ENCODE measurements around the gene FNDC4. TPM values are rescaled to one million over a fixed set of nuclear protein-coding genes. Genes with fewer than 3 reads are reported as not detected.

FNDC4 gene
- total RNA-seq, 1 donor from 2014 or later = 2.0 TPM

GRCh38 chr2:27496357-27497287 is 1.6 kb upstream of the FNDC4 start, which contains the start of gene GCKR:
GCKR (plus strand) TSS chr2:27496839; CDS start chr2:27496905, 66 bp downstream.
- ATAC-seq (ENCODE audit: poor library complexity) (peak; percentile 36), DNase-seq (no peak)
- intact Hi-C loops (cut with DNase I) = no loop called here

- intact Hi-C loops (cut with DNase I) = no loop called here
- no peak for DNase-seq
- ATAC-seq (ENCODE audit: poor library complexity) = no peak
Observed at GRCh38 chr2:27495840-27496356, 898 bp upstream of the FNDC4 start.

- ATAC-seq (ENCODE audit: poor library complexity) = no peak
- no peak for DNase-seq
- intact Hi-C loops (cut with DNase I) = no loop called here
Observed at GRCh38 chr2:27494284-27494943, 586 bp downstream of the FNDC4 start.

- intact Hi-C loops (cut with DNase I) = no loop called here
- no peak for DNase-seq
- ATAC-seq (ENCODE audit: poor library complexity) = no peak
Observed at GRCh38 chr2:27493948-27494283, 1.1 kb downstream of the FNDC4 start.

GRCh38 chr2:27492557-27492956 is 2.4 kb downstream of the FNDC4 start:
- DNase-seq (no peak), ATAC-seq (ENCODE audit: poor library complexity) (no peak)
- intact Hi-C loops (cut with DNase I) = no loop called here

- peak; percentile 99 for DNase-seq
- ATAC-seq (ENCODE audit: poor library complexity) = peak; percentile 99
- intact Hi-C loops (cut with DNase I) = loop anchor here (5.0 to 10.0 kb wide), 2 partner anchors 57 to 135 kb away; partner anchors contain the start of genes CCDC121 and GPN1
Observed at GRCh38 chr2:27489498-27490397, 5.3 kb downstream of the FNDC4 start, which contains the start of gene IFT172. IFT172 (minus strand) TSS chr2:27489743; CDS start chr2:27489653, 90 bp downstream.

- peak; percentile 22 for ATAC-seq (ENCODE audit: poor library complexity)
- intact Hi-C loops (cut with DNase I) = loop anchor here (5.0 to 10.0 kb wide), 2 partner anchors 57 to 136 kb away; partner anchors contain the start of genes CCDC121 and GPN1
- DNase-seq = no peak
Observed at GRCh38 chr2:27489118-27489497, 5.9 kb downstream of the FNDC4 start.

- ATAC-seq (ENCODE audit: poor library complexity) (no peak), DNase-seq (no peak)
- intact Hi-C loops (cut with DNase I) = loop anchor here (5.0 to 10.0 kb wide), 2 partner anchors 53 to 139 kb away; partner anchors contain the start of genes CCDC121 and GPN1
Observed at GRCh38 chr2:27485496-27485895, 9.5 kb downstream of the FNDC4 start.

- no peak for ATAC-seq (ENCODE audit: poor library complexity)
- intact Hi-C loops (cut with DNase I) = no loop called here
- no peak for DNase-seq
Observed at GRCh38 chr2:27471961-27472360, 23.0 kb downstream of the FNDC4 start.

- DNase-seq = no peak
- no peak for ATAC-seq (ENCODE audit: poor library complexity)
- intact Hi-C loops (cut with DNase I) = no loop called here
Observed at GRCh38 chr2:27464443-27464842, 30.6 kb downstream of the FNDC4 start.

GRCh38 chr2:27461118-27461517 is 33.9 kb downstream of the FNDC4 start:
- ATAC-seq (ENCODE audit: poor library complexity) (peak; percentile 59), DNase-seq (peak; percentile 56)
- intact Hi-C loops (cut with DNase I) = no loop called here

- no peak for ATAC-seq (ENCODE audit: poor library complexity)
- DNase-seq = no peak
- intact Hi-C loops (cut with DNase I) = no loop called here
Observed at GRCh38 chr2:27453968-27454367, 41.0 kb downstream of the FNDC4 start.

GRCh38 chr2:27451095-27451494 is 43.9 kb downstream of the FNDC4 start:
- ATAC-seq (ENCODE audit: poor library complexity) (no peak), DNase-seq (no peak)
- intact Hi-C loops (cut with DNase I) = no loop called here

- ATAC-seq (ENCODE audit: poor library complexity) (no peak), DNase-seq (no peak)
- intact Hi-C loops (cut with DNase I) = no loop called here
Observed at GRCh38 chr2:27448381-27448780, 46.6 kb downstream of the FNDC4 start.

GRCh38 chr2:27446057-27446456 is 48.9 kb downstream of the FNDC4 start:
- DNase-seq = no peak
- ATAC-seq (ENCODE audit: poor library complexity) = no peak
- intact Hi-C loops (cut with DNase I) = no loop called here

GRCh38 chr2:27445615-27446014 is 49.4 kb downstream of the FNDC4 start:
- no peak for DNase-seq
- intact Hi-C loops (cut with DNase I) = no loop called here
- ATAC-seq (ENCODE audit: poor library complexity) = no peak

- intact Hi-C loops (cut with DNase I) = no loop called here
- ATAC-seq (ENCODE audit: poor library complexity) = no peak
- no peak for DNase-seq
Observed at GRCh38 chr2:27445155-27445554, 49.8 kb downstream of the FNDC4 start.

- intact Hi-C loops (cut with DNase I) = no loop called here
- ATAC-seq (ENCODE audit: poor library complexity) (peak; percentile 25), DNase-seq (no peak)
Observed at GRCh38 chr2:27442920-27443282, 52.1 kb downstream of the FNDC4 start.

Data from Right ventricle myocardium superior (tissue), 1 donor.